Measurements from ENCODE around the gene SFT2D3.

DNA sequence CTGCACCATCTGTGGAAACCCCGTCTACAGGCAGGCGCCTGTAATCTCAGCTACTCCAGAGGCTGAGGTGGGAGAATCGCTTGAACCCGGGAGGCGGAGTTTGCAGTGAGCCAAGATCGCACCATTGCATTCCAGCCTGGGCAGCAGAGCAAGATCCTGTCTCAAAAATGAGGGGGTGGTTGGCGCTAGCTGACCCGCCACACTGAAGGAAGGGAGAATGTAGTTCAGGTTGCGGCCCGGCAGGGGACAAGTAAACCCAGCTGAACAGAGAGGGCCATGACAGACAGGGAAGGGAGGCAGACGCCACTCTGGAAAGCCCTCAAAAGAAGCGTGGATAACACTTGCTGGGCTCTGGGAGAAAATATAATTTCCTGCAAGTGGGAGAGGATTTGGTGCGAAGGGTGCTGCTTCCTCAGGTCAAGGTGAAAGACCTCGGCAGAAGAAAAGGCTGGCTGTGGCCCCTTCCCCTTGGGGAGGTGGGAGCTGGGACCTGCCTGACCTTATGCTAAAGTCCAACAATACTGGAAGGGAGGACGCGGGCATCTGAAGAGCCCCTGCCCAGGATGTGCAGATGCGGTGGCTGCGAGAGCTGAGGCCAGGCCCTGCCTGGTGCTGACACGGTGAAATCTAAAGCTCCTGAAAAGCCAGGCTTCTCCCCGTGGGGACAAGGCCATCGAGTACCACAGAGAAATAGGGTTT lies 3.7 kb upstream of the SFT2D3 start:
- TF ChIP-seq POLR2A (IDR thresholded peaks at IDR 0.05; ENCODE audit: low read depth, low read length) (no peak), POLR2AphosphoS5 (IDR thresholded peaks at IDR 0.05; ENCODE audit: low read depth, low read length) (no peak), TAF1 (IDR thresholded peaks at IDR 0.05; ENCODE audit: low read depth, low read length) (no peak), POU2F2 (IDR thresholded peaks at IDR 0.05; ENCODE audit: low read depth, low read length) (no peak)
